ENCODE measurements around the gene SPN. TPM values are rescaled to one million over a fixed set of nuclear protein-coding genes. Genes with fewer than 3 reads are reported as not detected.

SPN gene
- total and polyA plus RNA-seq, 2 donors (not counting 3 experiments of a cell fraction or from before 2014, with no cell fraction given): not detected

GRCh38 chr16:29684679-29685078 lies 21.6 kb downstream of the SPN start:
- POLR2A ChIA-PET: interaction anchor here (0.6 kb wide), 1 partner anchor 12 kb away, joined by 7 read pairs; no protein-coding TSS in a partner anchor
- Histone ChIP-seq H3K36me3 (ENCODE audit: control insufficient read depth in 2 of 2, extremely low read depth in 1 of 2, insufficient read depth in 2 of 2, low read length in 2 of 2) (no peaks in the 10 kb centered on the region), H3K9ac (replicated peaks; ENCODE audit: extremely low read depth, insufficient read depth, low read length) (no peak overlapping the region), H3K9me1 (replicated peaks; ENCODE audit: control insufficient read depth, extremely low read depth, insufficient read depth, low read length) (no peaks in the 10 kb centered on the region), H3K4me3 (replicated peaks in 1 of 3; ENCODE audit: insufficient read depth in 1 of 3, low read depth in 1 of 3, low read length in 3 of 3) (no peak overlapping the region), H2AFZ (ENCODE audit: low read depth, low read length) (no peak overlapping the region), H3K79me2 (ENCODE audit: control insufficient read depth, insufficient read depth, low read length) (no peaks in the 10 kb centered on the region), H3K9me3 (replicated peaks; ENCODE audit: control insufficient read depth, insufficient read depth, low read length) (no peaks in the 10 kb centered on the region), H3K4me1 (ENCODE audit: control insufficient read depth, extremely low read depth, insufficient read depth, low read length) (no peaks in the 10 kb centered on the region), H4K20me1 (replicated peaks; ENCODE audit: control insufficient read depth, extremely low read depth, insufficient read depth, low read length) (no peaks in the 10 kb centered on the region), H3K4me2 (ENCODE audit: insufficient read depth, low read length) (no peak overlapping the region), H3K27me3 (ENCODE audit: control insufficient read depth in 2 of 2, insufficient read depth in 2 of 2, low read length in 2 of 2) (peaks cover 0 to 2% of the 10 kb centered on the region in 2 experiments), H3K27ac (ENCODE audit: insufficient read depth, low read depth, low read length) (no peak overlapping the region)
- DNase-seq (ENCODE audit: low read depth, low spot score) (no peak), FAIRE-seq (no peak)
- dilution Hi-C loops (cut with MboI; ENCODE audit: extremely low pct_ligation_motif_present, low sequenced_read_pairs) (no loop called here), intact Hi-C loops (cut with micrococcal nuclease) (no loop called here)
- TF ChIP-seq FOS (IDR thresholded peaks at IDR 0.05; ENCODE audit: borderline replicate concordance, insufficient read depth, low read length): no peak
- TF ChIP-seq JUN (IDR thresholded peaks at IDR 0.05; ENCODE audit: borderline replicate concordance, insufficient read depth, insufficient read length, low read depth): no peak
- TF ChIP-seq EZH2 (IDR thresholded peaks at IDR 0.05; ENCODE audit: borderline replicate concordance, low read depth, low read length, severe bottlenecking): no peak
- BruUV-seq (replicated peaks): no TSS peak
- CTCF ChIA-PET: no interaction called here

- Histone ChIP-seq H3K27ac (ENCODE audit: insufficient read depth, low read depth, low read length) (no peak overlapping the region), H3K27me3 (ENCODE audit: control insufficient read depth in 2 of 2, insufficient read depth in 2 of 2, low read length in 2 of 2) (no peaks in the 10 kb centered on the region), H3K4me1 (ENCODE audit: control insufficient read depth, extremely low read depth, insufficient read depth, low read length) (no peaks in the 10 kb centered on the region), H3K9me1 (replicated peaks; ENCODE audit: control insufficient read depth, extremely low read depth, insufficient read depth, low read length) (no peaks in the 10 kb centered on the region), H4K20me1 (replicated peaks; ENCODE audit: control insufficient read depth, extremely low read depth, insufficient read depth, low read length) (no peaks in the 10 kb centered on the region), H3K4me2 (ENCODE audit: insufficient read depth, low read length) (no peak overlapping the region), H3K9me3 (replicated peaks; ENCODE audit: control insufficient read depth, insufficient read depth, low read length) (no peaks in the 10 kb centered on the region), H3K4me3 (replicated peaks in 1 of 3; ENCODE audit: insufficient read depth in 1 of 3, low read depth in 1 of 3, low read length in 3 of 3) (no peak overlapping the region), H3K79me2 (ENCODE audit: control insufficient read depth, insufficient read depth, low read length) (no peaks in the 10 kb centered on the region), H2AFZ (ENCODE audit: low read depth, low read length) (no peak overlapping the region), H3K9ac (replicated peaks; ENCODE audit: extremely low read depth, insufficient read depth, low read length) (no peak overlapping the region), H3K36me3 (ENCODE audit: control insufficient read depth in 2 of 2, extremely low read depth in 1 of 2, insufficient read depth in 2 of 2, low read length in 2 of 2) (no peaks in the 10 kb centered on the region)
- FAIRE-seq (no peak), DNase-seq (ENCODE audit: low read depth, low spot score) (no peak)
- ChIA-PET CTCF (interaction anchor here (1.5 to 3.6 kb wide), 2 partner anchors 11 to 14 kb away, joined by 3 to 13 read pairs; no protein-coding TSS in a partner anchor), POLR2A (no interaction called here)
- dilution Hi-C loops (cut with MboI; ENCODE audit: extremely low pct_ligation_motif_present, low sequenced_read_pairs): no loop called here
- TF ChIP-seq EZH2 (IDR thresholded peaks at IDR 0.05; ENCODE audit: borderline replicate concordance, low read depth, low read length, severe bottlenecking) (no peak), CTCF (IDR thresholded peaks at IDR 0.05; ENCODE audit: extremely low read depth in 1 of 2, insufficient read depth in 1 of 2, low read depth in 1 of 2, low read length in 2 of 2) (no peak), POLR2A (IDR thresholded peaks at IDR 0.05; ENCODE audit: low read depth, low read length) (no peak), JUN (IDR thresholded peaks at IDR 0.05; ENCODE audit: borderline replicate concordance, insufficient read depth, insufficient read length, low read depth) (no peak), POLR2AphosphoS5 (IDR thresholded peaks at IDR 0.05; ENCODE audit: insufficient read depth, low read depth, low read length) (no peak), FOS (IDR thresholded peaks at IDR 0.05; ENCODE audit: borderline replicate concordance, insufficient read depth, low read length) (no peak), MAX (IDR thresholded peaks at IDR 0.05; ENCODE audit: insufficient read depth, insufficient read length) (no peak), GATA2 (IDR thresholded peaks at IDR 0.05; ENCODE audit: insufficient read depth, insufficient read length, low read depth, low read length) (no peak), MYC (IDR thresholded peaks at IDR 0.05; ENCODE audit: low read depth, low read length) (no peak)
- intact Hi-C loops (cut with micrococcal nuclease): no loop called here
- no TSS peak for BruUV-seq (replicated peaks)
Observed at GRCh38 chr16:29686740-29687332, 23.8 kb downstream of the SPN start.
